ENCODE results near the gene PKNOX2. TPM values are rescaled to one million over a fixed set of nuclear protein-coding genes. Genes with fewer than 3 reads are reported as not detected.

PKNOX2 gene
- total RNA-seq, 1 experiment from 2014 or later: not detected

GRCh38 chr11:125177543-125177942 is 13.0 kb downstream of the PKNOX2 start:
- Histone ChIP-seq H3K4me1 (no peaks in the 10 kb centered on the region), H3K9me3 (peaks cover 4% of the 10 kb centered on the region; the same call in 1 of the 2 replicates), H3K36me3 (ENCODE audit: control insufficient read depth, insufficient read depth, low read length) (no peaks in the 10 kb centered on the region), H3K4me3 (ENCODE audit: low read depth, low read length) (no peak overlapping the region), H3K27me3 (replicated peaks; ENCODE audit: control insufficient read depth, insufficient read depth, low read length) (peaks cover 8% of the 10 kb centered on the region)
- BruUV-seq (replicated peaks): no TSS peak
- no peak for DNase-seq
- Mint-ChIP-seq H3K36me3 (ENCODE audit: insufficient read depth, unreplicated experiment) (no peaks in the 10 kb centered on the region), H3K9me3 (ENCODE audit: unreplicated experiment) (no peaks in the 10 kb centered on the region), H3K27ac (ENCODE audit: unreplicated experiment) (no peak overlapping the region), H3K4me1 (ENCODE audit: low read depth, unreplicated experiment) (no peaks in the 10 kb centered on the region), H3K4me3 (ENCODE audit: unreplicated experiment) (no peak overlapping the region), H3K27me3 (ENCODE audit: insufficient read depth, unreplicated experiment) (peaks cover 42% of the 10 kb centered on the region)
- POLR2A ChIA-PET: no interaction called here
- CTCF ChIA-PET: no interaction called here
- TF ChIP-seq CTCF (IDR thresholded peaks at IDR 0.05; ENCODE audit: insufficient read depth in 1 of 2, low read depth in 1 of 2, low read length in 1 of 2, severe bottlenecking in 1 of 2, unreplicated experiment in 1 of 2): no peak
- intact Hi-C loops (cut with micrococcal nuclease; ENCODE audit: unreplicated experiment): no loop called here

- peaks cover 4% of the 10 kb centered on the region; the same call in 1 of the 2 replicates for H3K9me3 ChIP-seq
- H3K27me3 ChIP-seq (replicated peaks; ENCODE audit: control insufficient read depth, insufficient read depth, low read length): peaks cover 7% of the 10 kb centered on the region
- CTCF ChIA-PET: no interaction called here
- POLR2A ChIA-PET: no interaction called here
- Mint-ChIP-seq H3K27ac (ENCODE audit: unreplicated experiment) (no peak overlapping the region), H3K27me3 (ENCODE audit: insufficient read depth, unreplicated experiment) (peaks cover 44% of the 10 kb centered on the region), H3K36me3 (ENCODE audit: insufficient read depth, unreplicated experiment) (no peaks in the 10 kb centered on the region), H3K9me3 (ENCODE audit: unreplicated experiment) (no peaks in the 10 kb centered on the region), H3K4me3 (ENCODE audit: unreplicated experiment) (no peak overlapping the region), H3K4me1 (ENCODE audit: low read depth, unreplicated experiment) (no peaks in the 10 kb centered on the region)
- DNase-seq: no peak
- H3K4me3 ChIP-seq (ENCODE audit: low read depth, low read length): no peak overlapping the region
- no peaks in the 10 kb centered on the region for H3K36me3 ChIP-seq (ENCODE audit: control insufficient read depth, insufficient read depth, low read length)
- intact Hi-C loops (cut with micrococcal nuclease; ENCODE audit: unreplicated experiment): no loop called here
- no peaks in the 10 kb centered on the region for H3K4me1 ChIP-seq
- BruUV-seq (replicated peaks): no TSS peak
- no peak for TF ChIP-seq CTCF (IDR thresholded peaks at IDR 0.05; ENCODE audit: insufficient read depth in 1 of 2, low read depth in 1 of 2, low read length in 1 of 2, severe bottlenecking in 1 of 2, unreplicated experiment in 1 of 2)
Measured at GRCh38 chr11:125179346-125179745, 14.8 kb downstream of the PKNOX2 start.

GRCh38 chr11:125179895-125180294 is 15.3 kb downstream of the PKNOX2 start:
- CTCF ChIA-PET: no interaction called here
- DNase-seq: no peak
- TF ChIP-seq CTCF (IDR thresholded peaks at IDR 0.05; ENCODE audit: insufficient read depth in 1 of 2, low read depth in 1 of 2, low read length in 1 of 2, severe bottlenecking in 1 of 2, unreplicated experiment in 1 of 2): no peak
- Mint-ChIP-seq H3K27me3 (ENCODE audit: insufficient read depth, unreplicated experiment) (peaks cover 42% of the 10 kb centered on the region), H3K4me3 (ENCODE audit: unreplicated experiment) (no peak overlapping the region), H3K36me3 (ENCODE audit: insufficient read depth, unreplicated experiment) (no peaks in the 10 kb centered on the region), H3K9me3 (ENCODE audit: unreplicated experiment) (no peaks in the 10 kb centered on the region), H3K27ac (ENCODE audit: unreplicated experiment) (no peak overlapping the region), H3K4me1 (ENCODE audit: low read depth, unreplicated experiment) (no peaks in the 10 kb centered on the region)
- H3K36me3 ChIP-seq (ENCODE audit: control insufficient read depth, insufficient read depth, low read length): no peaks in the 10 kb centered on the region
- no peak overlapping the region for H3K4me3 ChIP-seq (ENCODE audit: low read depth, low read length)
- BruUV-seq (replicated peaks): no TSS peak
- H3K9me3 ChIP-seq: peaks cover under 1% of the 10 kb centered on the region; the same call in 1 of the 2 replicates
- peaks cover 7% of the 10 kb centered on the region for H3K27me3 ChIP-seq (replicated peaks; ENCODE audit: control insufficient read depth, insufficient read depth, low read length)
- no peaks in the 10 kb centered on the region for H3K4me1 ChIP-seq
- POLR2A ChIA-PET: no interaction called here
- intact Hi-C loops (cut with micrococcal nuclease; ENCODE audit: unreplicated experiment): no loop called here

All from Caco-2 (cell line).